Neural progenitor cell (in vitro differentiated cells): ENCODE measurements around the gene SLC4A9. TPM values are rescaled to one million over a fixed set of nuclear protein-coding genes. Genes with fewer than 3 reads are reported as not detected.

Source experiments
- DNase-seq: peaks from one replicate; pipeline ENCODE4 v3.0.0-alpha.2; 2016; ENCODE audit warnings: low spot score
- H2AFZ ChIP-seq: fragments of 200-600 bp; sonication (generic); replicated peaks from 2 replicates; pipeline ENCODE4 v1.6.1; 2016; ENCODE audit warnings: antibody characterized with exemption
- H3F3A ChIP-seq: fragments of 200-600 bp; sonication (generic); 2 replicates; pipeline ENCODE4 v1.6.1; 2016; ENCODE audit warnings: antibody characterized with exemption, low read depth
- H3K27ac ChIP-seq: fragments of 200-600 bp; sonication (generic); 2 replicates; pipeline ENCODE4 v1.5.1; 2016; ENCODE audit warnings: mild to moderate bottlenecking
- H3K27me3 ChIP-seq: fragments of 200-600 bp; sonication (generic); 2 replicates; pipeline ENCODE4 v1.6.1; 2016; ENCODE audit warnings: mild to moderate bottlenecking, moderate library complexity
- H3K36me3 ChIP-seq: fragments of 200-600 bp; sonication (generic); 2 replicates; pipeline ENCODE4 v1.5.1; 2016
- H3K4me1 ChIP-seq: fragments of 200-600 bp; sonication (generic); 2 replicates; pipeline ENCODE4 v1.6.1; 2016; ENCODE audit warnings: mixed run types
- H3K4me2 ChIP-seq: fragments of 200-600 bp; sonication (generic); 2 replicates; pipeline ENCODE4 v1.6.1; 2016
- H3K4me3 ChIP-seq: fragments of 200-600 bp; sonication (generic); 2 replicates; pipeline ENCODE4 v1.5.1; 2016
- H3K79me2 ChIP-seq: fragments of 200-600 bp; sonication (generic); 2 replicates; pipeline ENCODE4 v1.6.1; 2016; ENCODE audit warnings: low read depth
- H3K9ac ChIP-seq: fragments of 200-600 bp; sonication (generic); 2 replicates; pipeline ENCODE4 v1.6.1; 2016
- H3K9me3 ChIP-seq: fragments of 200-600 bp; sonication (generic); 2 replicates; pipeline ENCODE4 v1.5.1; 2016; ENCODE audit warnings: low read depth
- H4K20me1 ChIP-seq: fragments of 200-600 bp; sonication (generic); 2 replicates; pipeline ENCODE4 v1.6.1; 2016; ENCODE audit warnings: low read depth
- H3K27ac Mint-ChIP-seq: 3 replicates; pipeline ENCODE4 v1.8.0; 2021; ENCODE audit warnings: mixed read lengths
- H3K27me3 Mint-ChIP-seq: 2 replicates; pipeline ENCODE4 v1.8.0; 2022; ENCODE audit warnings: low read depth, mild to moderate bottlenecking, inconsistent platforms, moderate library complexity, mixed read lengths; ENCODE audit not compliant: insufficient read depth
- H3K36me3 Mint-ChIP-seq: 3 replicates; pipeline ENCODE4 v1.8.0; 2021; ENCODE audit warnings: mixed read lengths
- H3K4me1 Mint-ChIP-seq: 3 replicates; pipeline ENCODE4 v1.8.0; 2021; ENCODE audit warnings: mixed read lengths
- H3K4me3 Mint-ChIP-seq: 3 replicates; pipeline ENCODE4 v1.8.0; 2021; ENCODE audit warnings: mild to moderate bottlenecking, moderate library complexity, mixed read lengths
- H3K9me3 Mint-ChIP-seq: 3 replicates; pipeline ENCODE4 v1.8.0; 2020; ENCODE audit warnings: mixed read lengths
- EZH2 ChIP-seq: fragments of 200-600 bp; sonication (generic); IDR thresholded peaks from 2 replicates; pipeline ENCODE4 v1.6.1; 2017; ENCODE audit warnings: antibody characterized with exemption, mild to moderate bottlenecking, moderate library complexity
- EZH2phosphoT487 ChIP-seq: fragments of 200-600 bp; sonication (generic); IDR thresholded peaks from 2 replicates; pipeline ENCODE4 v1.6.1; 2017; ENCODE audit warnings: antibody characterized with exemption
- total RNA-seq: library from RNA; depleted of rRNA; stranded (reverse); fragments of >200 nt; gene quantifications from 2 replicates; pipeline ENCODE4 v1.2.3, GENCODE V29; 2015; ENCODE audit warnings: low replicate concordance
- TF ChIP-seq, protein P1 (sequence below): fragments of 200-600 bp; sonication (generic); IDR thresholded peaks from 2 replicates; pipeline ENCODE4 v1.5.1; 2017; ENCODE audit warnings: antibody characterized with exemption, mild to moderate bottlenecking

Gene SLC4A9
- total RNA-seq, 1 donor from 2014 or later: not detected

- Histone ChIP-seq H3K9me3 (no peaks in the 10 kb centered on the region), H2AFZ (no peak overlapping the region), H3K36me3 (no peaks in the 10 kb centered on the region), H3K27ac (no peak overlapping the region), H3F3A (no peaks in the 10 kb centered on the region), H4K20me1 (no peaks in the 10 kb centered on the region), H3K4me1 (peaks cover 3% of the 10 kb centered on the region), H3K4me3 (no peak overlapping the region), H3K27me3 (no peaks in the 10 kb centered on the region), H3K4me2 (no peak overlapping the region), H3K79me2 (no peaks in the 10 kb centered on the region), H3K9ac (peak overlapping the region; percentile 13)
- no peaks in the 10 kb centered on the region for H3K36me3 Mint-ChIP-seq
- H3K4me3 Mint-ChIP-seq: no peak overlapping the region
- no peak overlapping the region for H3K27ac Mint-ChIP-seq
- TF ChIP-seq, protein P1, sequence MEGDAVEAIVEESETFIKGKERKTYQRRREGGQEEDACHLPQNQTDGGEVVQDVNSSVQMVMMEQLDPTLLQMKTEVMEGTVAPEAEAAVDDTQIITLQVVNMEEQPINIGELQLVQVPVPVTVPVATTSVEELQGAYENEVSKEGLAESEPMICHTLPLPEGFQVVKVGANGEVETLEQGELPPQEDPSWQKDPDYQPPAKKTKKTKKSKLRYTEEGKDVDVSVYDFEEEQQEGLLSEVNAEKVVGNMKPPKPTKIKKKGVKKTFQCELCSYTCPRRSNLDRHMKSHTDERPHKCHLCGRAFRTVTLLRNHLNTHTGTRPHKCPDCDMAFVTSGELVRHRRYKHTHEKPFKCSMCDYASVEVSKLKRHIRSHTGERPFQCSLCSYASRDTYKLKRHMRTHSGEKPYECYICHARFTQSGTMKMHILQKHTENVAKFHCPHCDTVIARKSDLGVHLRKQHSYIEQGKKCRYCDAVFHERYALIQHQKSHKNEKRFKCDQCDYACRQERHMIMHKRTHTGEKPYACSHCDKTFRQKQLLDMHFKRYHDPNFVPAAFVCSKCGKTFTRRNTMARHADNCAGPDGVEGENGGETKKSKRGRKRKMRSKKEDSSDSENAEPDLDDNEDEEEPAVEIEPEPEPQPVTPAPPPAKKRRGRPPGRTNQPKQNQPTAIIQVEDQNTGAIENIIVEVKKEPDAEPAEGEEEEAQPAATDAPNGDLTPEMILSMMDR: no peak
- TF ChIP-seq EZH2 (no peak), EZH2phosphoT487 (no peak)
- DNase-seq: no peak
- H3K9me3 Mint-ChIP-seq: no peaks in the 10 kb centered on the region
- H3K4me1 Mint-ChIP-seq: peaks cover 5% of the 10 kb centered on the region
- H3K27me3 Mint-ChIP-seq: peaks cover 4% of the 10 kb centered on the region
Measured at GRCh38 chr5:140371356-140372151, 11.6 kb downstream of the SLC4A9 start.

DNA sequence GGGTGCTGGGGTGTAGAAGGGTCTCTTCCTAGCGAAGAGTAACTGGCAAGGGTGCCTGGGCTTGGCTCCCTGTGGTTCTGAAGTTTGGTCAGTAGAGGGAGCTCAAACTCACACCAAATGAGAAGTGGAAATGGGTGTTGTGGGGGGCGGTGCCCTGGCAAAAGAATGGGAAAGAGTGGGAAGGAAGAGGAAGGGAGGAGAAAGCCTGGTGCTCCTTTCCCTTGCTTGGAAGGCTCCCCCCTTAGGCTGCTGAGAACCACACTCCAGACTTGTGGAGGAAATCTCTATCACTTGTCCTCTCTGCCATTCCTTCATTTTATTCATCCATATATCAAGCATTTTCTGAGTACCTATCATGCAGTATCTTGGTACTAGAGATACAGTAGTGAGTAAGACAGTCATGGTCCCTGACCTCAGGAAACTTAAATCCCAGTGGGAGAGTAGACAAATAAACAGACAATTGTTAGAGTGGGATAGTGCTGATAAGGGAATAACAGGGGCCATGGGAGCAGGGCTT, 13.0 kb downstream of the SLC4A9 start:
- H3K79me2 ChIP-seq: no peaks in the 10 kb centered on the region
- H3K4me2 ChIP-seq: no peak overlapping the region
- no peaks in the 10 kb centered on the region for H3K9me3 ChIP-seq
- no peak overlapping the region for H3K4me3 ChIP-seq
- no peaks in the 10 kb centered on the region for H3K36me3 Mint-ChIP-seq
- peaks cover 2% of the 10 kb centered on the region for H3K27me3 Mint-ChIP-seq
- no peaks in the 10 kb centered on the region for H3K27me3 ChIP-seq
- peaks cover 3% of the 10 kb centered on the region for H3K4me1 ChIP-seq
- H3F3A ChIP-seq: no peaks in the 10 kb centered on the region
- peak; percentile 86 for DNase-seq
- no peaks in the 10 kb centered on the region for H3K36me3 ChIP-seq
- no peak overlapping the region for H3K27ac ChIP-seq
- H3K27ac Mint-ChIP-seq: no peak overlapping the region
- H3K9me3 Mint-ChIP-seq: no peaks in the 10 kb centered on the region
- peak overlapping the region; percentile 81 for H2AFZ ChIP-seq
- no peak for TF ChIP-seq EZH2
- TF ChIP-seq, protein P1: peak; percentile 83
- no peak for TF ChIP-seq EZH2phosphoT487
- peaks cover 5% of the 10 kb centered on the region for H3K4me1 Mint-ChIP-seq
- H3K9ac ChIP-seq: no peak overlapping the region
- H3K4me3 Mint-ChIP-seq: no peak overlapping the region
- H4K20me1 ChIP-seq: no peaks in the 10 kb centered on the region

- Histone ChIP-seq H4K20me1 (no peaks in the 10 kb centered on the region), H3K9ac (no peak overlapping the region), H3K4me1 (no peaks in the 10 kb centered on the region), H3K9me3 (no peaks in the 10 kb centered on the region), H3K27ac (no peak overlapping the region), H3K27me3 (no peaks in the 10 kb centered on the region), H2AFZ (no peak overlapping the region), H3K36me3 (no peaks in the 10 kb centered on the region), H3K79me2 (no peaks in the 10 kb centered on the region), H3K4me3 (no peak overlapping the region), H3K4me2 (no peak overlapping the region), H3F3A (no peaks in the 10 kb centered on the region)
- TF ChIP-seq, protein P1: no peak
- no peak for TF ChIP-seq EZH2phosphoT487
- no peak for TF ChIP-seq EZH2
- no peaks in the 10 kb centered on the region for H3K9me3 Mint-ChIP-seq
- no peaks in the 10 kb centered on the region for H3K4me1 Mint-ChIP-seq
- H3K4me3 Mint-ChIP-seq: no peak overlapping the region
- H3K27me3 Mint-ChIP-seq: no peaks in the 10 kb centered on the region
- DNase-seq: no peak
- H3K36me3 Mint-ChIP-seq: no peaks in the 10 kb centered on the region
- no peak overlapping the region for H3K27ac Mint-ChIP-seq
Measured at GRCh38 chr5:140381351-140381750, 21.4 kb downstream of the SLC4A9 start.
